ENCODE results near the gene SPATA16.
"Not testable (repeated sequence)": the region's sequence is repeated elsewhere in the genome, so short reads cannot be mapped to it uniquely, and the experiment has no call there.

The SPATA16 gene

DNA sequence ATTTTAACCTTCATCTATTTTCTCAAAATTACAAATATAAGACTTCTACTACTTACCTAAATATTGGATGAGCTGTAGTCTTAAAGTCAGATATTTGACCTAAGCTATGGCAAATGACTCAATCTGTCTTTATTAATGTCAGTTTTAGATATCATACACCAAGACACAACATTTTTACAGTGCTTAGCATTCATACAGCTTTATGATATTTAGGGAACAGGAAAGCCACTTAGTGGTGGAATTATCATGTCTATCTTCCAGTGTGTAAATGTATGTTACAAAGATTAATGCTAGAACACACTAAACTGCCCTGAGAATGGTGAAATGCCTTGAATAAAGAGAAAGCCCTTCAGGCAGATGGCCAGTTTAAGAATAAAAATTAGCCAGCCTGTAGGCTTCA is 135.0 kb downstream of the SPATA16 start:
- DNase-seq (ENCODE audit: extremely low read depth in 1 of 2, low read depth in 1 of 2) = no peak

DNA sequence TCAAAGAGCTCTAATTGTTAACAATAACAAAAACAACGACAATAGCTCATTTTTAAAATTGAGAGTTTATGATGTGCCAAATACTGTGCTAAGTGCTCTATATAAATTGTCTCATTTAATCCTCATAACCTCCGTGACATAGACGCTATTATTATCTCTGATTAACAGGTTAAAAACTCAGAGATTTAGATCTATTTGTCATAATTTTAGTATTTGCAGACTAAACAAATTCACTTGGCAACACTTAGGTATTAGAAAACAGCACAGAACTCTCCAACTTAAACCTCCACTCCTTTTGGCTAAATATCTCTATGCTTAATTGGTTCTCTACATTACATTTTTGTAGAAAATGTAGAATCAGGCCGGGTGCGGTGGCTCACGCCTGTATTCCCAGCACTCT is 136.4 kb downstream of the SPATA16 start:
- no peak for DNase-seq (ENCODE audit: extremely low read depth in 1 of 2, low read depth in 1 of 2)

DNA sequence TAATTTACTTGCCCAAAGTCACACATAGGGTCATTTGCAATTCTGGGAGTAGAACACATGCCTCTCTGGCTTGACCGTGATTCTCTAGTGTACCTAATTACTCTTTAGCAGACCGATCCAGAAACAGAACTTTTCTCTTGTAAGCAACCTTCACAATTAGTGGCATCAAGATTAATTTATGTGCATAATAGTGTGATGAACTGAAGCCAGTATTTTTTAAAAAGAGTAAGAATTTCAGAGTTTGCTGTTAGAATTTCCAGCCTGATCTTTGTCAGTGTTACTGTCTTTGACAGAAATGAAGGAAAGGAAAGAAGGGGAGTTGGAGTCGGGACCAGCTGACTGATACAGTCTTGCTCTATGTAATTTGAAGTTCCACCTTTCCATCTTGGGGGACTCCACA is 137.1 kb downstream of the SPATA16 start:
- DNase-seq (ENCODE audit: extremely low read depth in 1 of 2, low read depth in 1 of 2) = no peak

DNA sequence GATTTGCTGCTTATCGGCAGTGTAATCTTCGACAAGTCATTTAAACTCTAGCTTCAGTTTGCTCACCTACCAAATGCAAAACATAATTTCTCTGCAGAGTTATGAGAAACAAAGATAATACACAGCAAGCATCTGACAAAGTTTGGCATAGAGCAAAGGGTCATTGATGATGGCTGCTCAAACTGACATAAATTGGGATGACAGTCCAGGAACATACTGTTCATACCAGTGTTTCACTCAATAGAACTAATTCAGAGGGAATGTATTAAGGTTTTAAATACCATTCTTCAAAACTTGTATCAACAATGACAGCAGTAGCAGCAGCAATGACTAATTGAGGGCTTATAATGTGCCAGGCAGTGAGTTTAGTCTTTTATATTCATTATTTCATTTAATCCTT is 137.6 kb downstream of the SPATA16 start:
- no peak for DNase-seq (ENCODE audit: extremely low read depth in 1 of 2, low read depth in 1 of 2)

DNA sequence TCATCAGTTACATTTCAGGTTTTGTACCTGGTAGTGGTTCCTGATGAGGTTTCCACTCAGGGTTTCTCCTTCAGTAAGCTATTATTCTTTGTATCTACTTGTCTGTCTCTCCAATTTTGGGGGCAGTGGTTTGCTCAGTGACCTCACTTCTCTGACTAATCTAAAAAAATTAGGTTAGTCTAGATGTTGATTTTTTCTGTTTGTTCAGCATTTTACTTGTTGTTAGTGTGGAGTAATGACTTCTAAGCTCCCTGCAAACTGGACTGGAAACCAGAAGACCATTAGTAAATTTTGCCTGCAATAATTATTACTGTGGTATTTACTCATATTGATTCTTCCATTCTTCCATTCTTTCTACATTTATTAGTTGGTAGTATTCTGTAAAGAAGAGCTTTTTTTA is 139.4 kb downstream of the SPATA16 start:
- no peak for DNase-seq (ENCODE audit: extremely low read depth in 1 of 2, low read depth in 1 of 2)

DNA sequence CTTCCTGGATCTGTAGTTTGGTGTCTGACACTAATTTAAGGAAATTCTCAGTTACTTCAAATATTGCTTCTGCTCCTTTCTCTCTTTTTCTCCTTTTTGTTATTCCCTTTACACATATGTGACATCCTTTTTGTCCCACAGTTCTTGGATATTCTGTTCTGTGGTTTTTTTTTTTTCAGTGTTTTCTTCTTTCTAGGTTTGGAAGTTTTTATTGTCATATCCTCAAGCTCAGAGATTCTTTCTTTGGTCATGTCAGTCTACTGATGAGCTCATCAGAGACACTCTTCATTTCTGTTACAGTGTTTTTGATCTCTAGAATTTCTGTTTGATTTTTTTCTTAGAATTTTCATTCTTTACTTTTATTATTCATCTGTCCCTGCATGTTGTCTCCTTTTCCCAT is 140.5 kb downstream of the SPATA16 start:
- no peak for DNase-seq (ENCODE audit: extremely low read depth in 1 of 2, low read depth in 1 of 2)

DNA sequence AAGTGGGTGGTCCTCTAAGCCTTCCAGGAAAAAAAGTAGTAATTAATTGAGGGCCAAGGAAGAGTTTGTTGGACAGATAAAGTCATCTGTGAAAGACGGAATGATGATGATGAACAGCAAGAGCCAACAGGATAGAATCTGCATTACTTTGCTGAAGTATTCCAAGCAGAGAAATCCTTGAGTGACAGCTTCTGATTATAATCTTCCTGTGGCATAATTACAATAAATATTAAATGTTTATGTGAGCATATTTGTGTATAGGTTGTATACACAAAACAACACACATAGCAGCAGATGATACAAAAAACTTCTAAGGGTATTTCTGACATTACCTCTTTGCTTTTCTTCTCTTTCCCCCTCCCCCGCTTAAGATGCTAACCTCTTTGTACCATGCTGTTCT is 147.6 kb downstream of the SPATA16 start:
- DNase-seq (ENCODE audit: extremely low read depth in 1 of 2, low read depth in 1 of 2) = no peak

DNA sequence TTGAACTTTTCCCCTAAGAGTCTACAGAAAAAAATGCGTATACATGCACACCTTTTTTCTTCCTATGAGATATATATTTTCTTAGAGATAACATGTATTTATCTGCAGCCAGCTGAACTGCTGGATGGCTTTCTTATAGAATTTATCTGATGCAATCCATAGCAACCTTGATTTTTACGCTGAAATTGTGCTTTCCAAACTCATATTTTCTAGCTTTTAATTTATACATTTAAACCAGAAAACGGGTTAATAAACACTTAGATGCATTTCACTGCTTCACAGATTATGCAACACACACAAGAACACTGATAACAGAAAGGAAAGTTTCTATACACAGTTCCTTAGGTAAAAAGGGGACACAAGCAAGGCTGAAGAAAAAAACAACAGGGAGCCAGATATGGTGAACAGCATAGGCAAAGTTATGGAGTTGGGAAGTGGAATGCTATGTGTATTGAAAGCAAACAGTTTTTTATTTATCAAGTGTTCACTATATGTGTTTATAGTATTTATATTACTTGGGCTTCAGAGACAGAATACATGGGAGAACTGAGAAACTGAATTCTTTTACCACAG is 149.5 kb downstream of the SPATA16 start:
- no peak for DNase-seq (ENCODE audit: extremely low read depth in 1 of 2, low read depth in 1 of 2)

DNA sequence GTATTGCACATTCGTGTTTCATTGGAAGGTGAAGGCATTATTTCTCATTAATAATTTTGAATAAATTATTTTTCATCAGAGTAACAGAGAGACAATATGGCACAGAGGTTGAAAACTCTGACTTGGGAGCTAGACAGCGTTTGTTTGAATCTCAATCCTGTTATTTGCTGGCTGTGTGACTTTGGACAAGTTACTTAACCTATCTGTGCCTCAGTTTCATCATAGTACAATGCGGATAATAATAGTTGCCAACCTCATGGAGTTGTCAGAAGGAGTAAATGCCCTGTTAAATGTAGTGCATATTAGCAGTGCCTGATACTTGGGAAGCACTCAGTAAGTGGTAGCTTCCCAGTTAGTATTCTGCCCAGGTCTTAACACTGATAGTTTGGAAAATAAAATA is 151.7 kb downstream of the SPATA16 start:
- DNase-seq (ENCODE audit: extremely low read depth in 1 of 2, low read depth in 1 of 2) = no peak

DNA sequence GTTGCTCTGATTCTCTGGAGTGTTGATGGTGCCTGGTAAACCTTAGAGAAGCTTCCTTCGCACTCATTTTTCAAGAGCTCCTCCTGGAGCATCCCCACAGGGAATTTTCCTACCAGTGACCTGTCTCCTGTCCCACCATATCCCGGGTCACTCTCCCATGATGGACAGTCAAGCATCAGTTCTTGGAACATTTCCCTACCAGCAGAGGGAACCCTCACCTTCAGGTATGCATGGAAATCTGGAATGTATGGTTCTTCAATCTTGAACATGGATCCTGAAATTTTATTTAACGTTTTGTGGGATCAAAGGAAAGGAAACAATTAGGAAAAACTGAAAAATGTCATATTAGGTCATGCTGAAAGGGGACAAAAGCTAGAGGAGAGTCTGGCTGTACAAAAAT is 153.8 kb downstream of the SPATA16 start:
- no peak for DNase-seq (ENCODE audit: extremely low read depth in 1 of 2, low read depth in 1 of 2)

DNA sequence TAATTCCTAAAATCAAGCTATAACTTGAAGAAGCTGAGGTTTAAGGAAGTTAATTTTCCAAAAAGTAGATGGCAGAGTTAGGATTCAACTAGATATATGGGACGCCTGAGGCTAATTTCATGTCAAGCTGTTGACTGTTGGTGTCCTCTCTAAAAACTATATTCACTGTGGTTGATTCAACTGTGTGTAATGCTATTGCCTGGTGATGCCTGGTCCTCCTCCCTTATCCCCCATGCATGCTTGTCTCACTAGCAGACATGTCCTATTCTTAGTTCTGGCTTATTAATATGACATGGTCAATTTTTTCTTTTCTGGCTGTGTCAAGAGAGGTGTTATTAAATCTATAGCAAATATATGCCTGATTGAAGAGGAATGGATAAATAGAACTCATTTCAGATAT is 156.1 kb downstream of the SPATA16 start:
- no peak for DNase-seq (ENCODE audit: extremely low read depth in 1 of 2, low read depth in 1 of 2)

DNA sequence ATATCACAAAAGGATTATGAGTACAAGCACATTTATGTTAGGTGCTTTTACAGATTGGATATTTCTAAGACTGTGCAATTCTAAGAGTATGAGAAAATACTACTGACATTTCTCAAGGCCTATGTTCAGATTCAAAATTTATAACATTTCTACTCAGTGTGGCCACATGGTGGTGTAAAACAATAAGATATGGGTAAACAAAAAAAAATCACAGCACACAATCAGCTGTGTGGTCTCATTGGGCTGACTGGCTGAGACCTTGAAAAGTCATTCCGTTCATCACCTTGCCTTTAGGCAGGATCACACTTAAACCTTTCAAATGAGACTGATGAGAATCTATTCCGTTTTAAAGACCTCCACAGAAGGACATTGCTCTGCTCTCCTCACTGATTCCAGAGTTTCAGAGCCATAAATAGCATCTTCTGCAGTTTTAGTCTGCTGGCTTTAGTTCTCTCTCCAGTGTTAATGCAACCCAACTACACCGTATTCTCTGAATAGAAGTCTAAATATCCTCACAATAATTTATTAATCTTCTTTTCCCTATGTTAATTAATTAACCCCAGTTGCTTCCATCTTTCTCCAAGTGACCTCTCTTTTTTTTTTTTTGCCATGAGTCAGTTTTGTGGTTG is 158.2 kb downstream of the SPATA16 start:
- no peak for DNase-seq (ENCODE audit: extremely low read depth in 1 of 2, low read depth in 1 of 2)

DNA sequence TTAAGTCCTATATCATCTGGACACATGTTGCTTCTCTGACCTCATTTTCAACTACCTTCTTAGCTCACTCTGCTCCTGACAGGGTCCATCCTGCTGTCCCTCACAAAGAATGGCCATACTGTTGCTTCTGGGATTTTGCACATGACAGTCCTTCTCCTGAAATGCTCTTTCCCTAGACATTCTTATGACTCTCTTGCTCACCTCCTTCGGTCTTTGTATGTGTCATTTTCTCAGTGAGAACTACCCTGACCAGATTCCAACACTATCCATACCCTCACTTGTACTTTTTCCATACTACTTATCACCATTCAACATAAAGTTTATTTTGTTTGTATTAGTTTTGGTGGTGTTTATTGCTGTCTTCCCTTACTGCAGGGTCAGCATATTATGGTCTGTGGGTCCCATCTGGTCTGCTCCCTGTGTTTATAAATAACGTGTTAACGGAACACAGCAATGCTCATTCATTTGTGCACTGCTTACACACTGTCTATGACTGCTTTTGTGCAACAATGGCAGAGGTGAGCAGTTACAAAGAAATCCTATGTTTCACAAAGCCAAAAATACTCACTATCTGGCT is 159.5 kb downstream of the SPATA16 start:
- no peak for DNase-seq (ENCODE audit: extremely low read depth in 1 of 2, low read depth in 1 of 2)

DNA sequence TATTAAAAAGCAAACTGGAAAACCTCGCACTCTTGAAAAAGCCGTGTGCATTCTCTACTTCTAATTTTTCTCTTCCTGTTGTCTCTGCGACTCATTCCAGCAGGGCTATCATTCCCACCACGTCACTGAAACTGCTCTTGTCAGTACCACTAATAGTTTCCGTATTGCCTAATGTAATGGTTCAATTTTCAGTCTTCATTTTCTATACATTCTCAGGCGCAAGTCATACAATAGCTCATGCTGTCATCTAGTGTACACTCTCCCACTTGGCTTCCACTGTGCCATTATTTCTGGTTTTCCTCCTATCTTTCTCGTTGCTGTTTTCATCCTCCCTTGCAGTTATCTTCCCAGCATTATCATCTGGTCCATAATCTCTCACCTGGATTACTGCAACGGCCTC is 160.2 kb downstream of the SPATA16 start:
- DNase-seq (ENCODE audit: extremely low read depth in 1 of 2, low read depth in 1 of 2) = no peak

DNA sequence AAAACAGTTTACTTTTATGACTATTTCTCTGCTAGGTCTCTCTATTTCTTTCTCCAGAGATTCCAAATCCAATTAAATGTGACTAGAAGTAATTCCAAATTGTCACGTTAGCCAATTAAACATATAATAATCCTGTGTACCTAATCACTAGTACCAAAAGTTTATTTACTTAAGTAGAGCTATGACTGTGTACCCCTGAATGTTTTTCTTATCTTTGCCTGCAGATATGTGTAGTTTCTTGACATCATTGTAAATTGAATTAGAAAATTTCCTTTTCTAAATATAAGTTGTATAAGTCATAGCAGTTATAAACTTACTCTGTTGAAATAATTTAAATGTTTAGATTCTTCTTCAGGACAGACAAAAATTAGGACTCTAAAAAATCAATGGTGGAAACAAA is 163.3 kb downstream of the SPATA16 start:
- DNase-seq (ENCODE audit: extremely low read depth in 1 of 2, low read depth in 1 of 2) = no peak

DNA sequence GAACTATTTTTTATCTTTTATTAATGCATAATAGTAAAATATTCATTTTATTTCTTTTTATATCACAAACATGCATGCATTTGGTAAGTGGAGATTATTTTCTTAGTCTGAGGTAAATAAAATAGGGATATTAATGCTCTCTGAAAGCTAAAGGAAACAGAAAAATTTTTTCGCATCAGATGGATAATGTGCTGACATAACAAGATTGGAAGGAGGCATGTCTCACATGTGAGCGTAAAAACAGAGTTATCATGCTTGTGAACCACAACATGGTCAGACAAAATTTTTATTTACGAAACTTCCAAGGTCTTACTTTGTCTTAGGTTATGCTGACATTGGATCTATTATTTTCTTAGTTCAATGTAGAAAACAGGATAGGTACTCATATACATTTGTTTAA is 166.1 kb downstream of the SPATA16 start:
- DNase-seq (ENCODE audit: extremely low read depth in 1 of 2, low read depth in 1 of 2) = no peak

DNA sequence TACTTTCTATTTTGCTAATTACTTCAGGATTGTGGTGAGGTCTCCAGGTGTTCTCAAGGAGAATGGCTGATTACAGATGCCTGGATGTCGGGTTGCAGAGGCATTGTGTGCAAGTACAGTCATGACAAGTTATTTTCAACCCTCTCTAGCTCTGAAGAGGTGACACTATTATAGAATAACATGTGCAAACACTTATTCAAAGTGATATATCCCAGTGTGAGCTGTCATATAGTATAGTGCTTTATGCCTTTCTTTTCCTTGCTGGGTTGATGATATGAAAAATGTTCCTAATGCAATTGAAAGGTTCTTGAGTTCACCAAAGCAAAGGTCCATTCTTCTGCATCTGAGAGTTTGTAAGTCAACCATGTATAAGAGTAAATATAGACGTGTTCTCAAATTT is 167.2 kb downstream of the SPATA16 start:
- no peak for DNase-seq (ENCODE audit: extremely low read depth in 1 of 2, low read depth in 1 of 2)

DNA sequence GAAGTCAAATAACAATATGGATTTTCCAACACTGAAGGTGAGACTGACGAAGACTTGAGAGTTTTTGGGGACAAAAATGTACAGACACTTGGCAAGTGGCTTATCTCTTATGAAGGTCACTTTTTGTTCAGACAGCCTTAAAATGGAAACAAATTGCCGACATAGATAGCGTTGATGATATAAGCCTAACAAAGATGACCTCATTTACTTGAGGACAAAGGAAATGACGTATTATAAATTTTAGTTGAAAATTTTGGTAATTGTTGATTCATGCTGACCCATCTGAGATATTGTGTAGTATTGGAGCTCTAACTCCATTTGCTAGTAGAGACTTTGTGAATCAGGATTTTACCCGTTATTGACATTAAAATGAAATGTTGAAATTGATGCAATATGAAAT is 168.3 kb downstream of the SPATA16 start:
- no peak for DNase-seq (ENCODE audit: extremely low read depth in 1 of 2, low read depth in 1 of 2)

DNA sequence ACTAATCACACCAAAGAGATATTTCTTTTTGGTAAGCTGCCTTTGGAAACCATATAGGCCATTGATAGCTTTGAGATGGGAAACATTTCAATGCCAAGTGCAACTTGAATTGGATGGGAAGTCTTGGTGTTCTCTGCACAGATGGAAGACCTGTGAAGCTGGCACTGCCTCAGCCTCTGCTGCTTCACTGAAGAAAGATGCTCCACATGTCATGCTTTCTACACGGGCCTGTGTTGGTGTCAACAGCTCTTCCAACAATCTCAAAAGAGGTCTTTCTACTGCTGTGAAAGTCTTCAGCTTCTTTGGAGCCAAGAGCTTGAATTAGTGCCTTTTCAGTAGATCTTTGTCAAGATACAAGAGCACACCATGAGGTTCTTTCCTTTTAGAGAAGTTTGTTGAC is 169.0 kb downstream of the SPATA16 start:
- DNase-seq (ENCODE audit: extremely low read depth in 1 of 2, low read depth in 1 of 2) = no peak

DNA sequence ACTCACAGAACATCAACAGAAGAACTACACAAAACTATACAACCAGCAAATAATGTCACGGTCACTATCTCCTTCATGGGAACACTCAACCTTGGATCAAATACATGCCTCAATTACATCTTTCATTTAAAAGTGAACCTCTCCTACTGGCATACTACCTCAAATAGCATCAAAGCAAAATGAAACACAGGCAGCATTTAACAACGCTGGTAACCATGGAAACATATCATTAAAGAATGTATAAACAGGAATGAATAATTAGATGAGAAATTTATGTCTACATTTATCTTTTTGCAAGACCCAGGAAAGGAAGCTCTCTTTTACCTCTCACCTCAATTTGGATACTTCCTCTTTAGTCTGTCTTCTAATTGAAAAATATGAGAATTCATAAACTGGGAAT is 172.4 kb downstream of the SPATA16 start:
- DNase-seq (ENCODE audit: extremely low read depth in 1 of 2, low read depth in 1 of 2) = no peak

DNA sequence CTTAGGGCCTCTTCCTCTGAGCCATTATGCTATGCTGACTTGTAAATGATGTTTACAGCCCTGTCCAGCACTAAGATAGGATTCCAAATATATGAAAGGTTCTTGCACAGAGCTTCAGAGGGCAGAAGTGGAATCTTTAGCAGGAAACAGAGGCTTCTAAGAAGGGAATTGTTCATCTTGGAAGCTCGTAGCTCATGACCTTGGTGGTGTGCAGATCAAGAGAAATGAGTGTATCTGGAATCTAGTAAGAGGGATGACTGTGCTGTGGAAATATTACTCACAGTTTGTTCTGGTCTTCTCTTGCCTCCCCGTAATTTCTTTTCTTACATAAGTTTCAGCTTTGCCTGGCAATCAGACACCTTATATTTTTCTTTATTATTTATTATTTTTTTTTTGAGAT is 175.8 kb downstream of the SPATA16 start:
- no peak for DNase-seq (ENCODE audit: extremely low read depth in 1 of 2, low read depth in 1 of 2)

DNA sequence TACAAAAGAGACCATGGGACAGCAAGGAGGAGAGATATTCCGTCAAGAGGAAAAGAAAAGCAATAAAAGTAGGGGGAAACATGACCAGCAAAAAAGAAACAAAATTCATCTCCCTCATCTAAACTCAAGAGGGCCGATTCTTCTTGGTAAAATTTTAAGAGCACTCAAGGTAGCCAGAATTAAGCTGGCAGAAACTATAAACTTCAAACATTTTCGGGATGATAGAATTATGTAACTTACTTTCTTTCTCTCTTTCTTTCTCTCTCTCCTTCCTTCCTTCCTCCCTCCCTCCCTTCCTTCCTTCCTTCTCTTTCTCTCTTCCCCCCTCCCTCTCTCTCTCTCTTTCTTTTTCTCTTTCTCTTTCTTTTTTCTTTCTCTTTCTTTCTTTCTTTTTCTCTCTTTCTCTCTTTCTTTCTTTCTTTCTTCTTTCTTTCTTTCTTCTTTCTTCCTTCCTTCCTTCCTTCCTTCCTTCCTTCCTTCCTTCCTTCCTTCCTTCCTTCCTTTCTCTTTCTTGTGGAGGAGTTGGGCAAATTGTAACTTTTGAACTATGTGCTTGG is 180.3 kb downstream of the SPATA16 start:
- not testable (repeated sequence) for DNase-seq (ENCODE audit: extremely low read depth in 1 of 2, low read depth in 1 of 2)

DNA sequence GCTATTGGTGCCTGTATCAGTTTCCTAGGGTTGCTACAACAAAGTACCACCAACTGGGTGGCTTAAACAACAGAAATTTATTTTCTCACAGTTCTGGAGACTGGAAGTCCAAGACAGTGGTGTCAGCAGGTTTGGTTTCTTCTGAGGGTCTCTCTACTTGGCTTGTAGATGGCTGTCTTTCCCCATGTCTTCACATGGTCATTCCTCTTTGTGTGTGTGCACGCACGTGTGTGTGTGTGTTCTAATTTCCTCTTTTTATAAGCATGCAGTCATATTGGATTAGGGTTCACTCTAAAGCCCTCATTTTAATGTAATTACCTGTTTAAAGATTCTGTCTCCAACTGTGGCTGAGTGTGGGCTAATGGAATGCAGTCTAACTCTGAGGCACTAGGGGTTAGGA is 182.5 kb downstream of the SPATA16 start:
- DNase-seq (ENCODE audit: extremely low read depth in 1 of 2, low read depth in 1 of 2) = no peak
